ENCODE data around the gene GLB1L2. TPM values are rescaled to one million over a fixed set of nuclear protein-coding genes. Genes with fewer than 3 reads are reported as not detected.

Gene GLB1L2
- total RNA-seq, 4 donors from 2014 or later, result 7.1 to 13.1 (median 10.5) TPM

GRCh38 chr11:134349802-134350355, 18.1 kb downstream of the GLB1L2 start:
- DNase-seq (ENCODE audit: extremely low spot score), result no peak
- Histone ChIP-seq H3K36me3 (no peaks in the 10 kb centered on the region), H3K4me3 (no peak overlapping the region), H3K27me3 (no peaks in the 10 kb centered on the region), H3K9me3 (no peaks in the 10 kb centered on the region), H3K27ac (replicated peaks in 1 of 4) (no peak overlapping the region), H3K4me1 (no peaks in the 10 kb centered on the region)
- 86% methylated on average over 10 of the region's 10 CpGs for WGBS
- TF ChIP-seq CTCF (IDR thresholded peaks at IDR 0.05) (no peak), EP300 (IDR thresholded peaks at IDR 0.05) (no peak), POLR2A (IDR thresholded peaks at IDR 0.05; ENCODE audit: low read depth) (no peak), POLR2AphosphoS5 (IDR thresholded peaks at IDR 0.05) (no peak)
- intact Hi-C loops (cut with DNase I), result no loop called here

GRCh38 chr11:134350381-134350780, 18.6 kb downstream of the GLB1L2 start:
- H3K4me1 ChIP-seq, result no peaks in the 10 kb centered on the region
- no peak overlapping the region for H3K4me3 ChIP-seq
- no peaks in the 10 kb centered on the region for H3K9me3 ChIP-seq
- no peaks in the 10 kb centered on the region for H3K27me3 ChIP-seq
- DNase-seq (ENCODE audit: extremely low spot score), result no peak
- WGBS, result 90% methylated on average over 9 of the region's 9 CpGs
- no peak overlapping the region for H3K27ac ChIP-seq (replicated peaks in 1 of 4)
- H3K36me3 ChIP-seq, result no peaks in the 10 kb centered on the region
- TF ChIP-seq EP300 (IDR thresholded peaks at IDR 0.05) (no peak), CTCF (IDR thresholded peaks at IDR 0.05) (no peak), POLR2AphosphoS5 (IDR thresholded peaks at IDR 0.05) (no peak), POLR2A (IDR thresholded peaks at IDR 0.05; ENCODE audit: low read depth) (no peak)
- intact Hi-C loops (cut with DNase I), result no loop called here

- WGBS, result 84% methylated on average over 2 of the region's 2 CpGs
- Histone ChIP-seq H3K27ac (replicated peaks in 1 of 4) (no peak overlapping the region), H3K4me1 (no peaks in the 10 kb centered on the region), H3K27me3 (no peaks in the 10 kb centered on the region), H3K4me3 (no peak overlapping the region), H3K36me3 (no peaks in the 10 kb centered on the region), H3K9me3 (no peaks in the 10 kb centered on the region)
- intact Hi-C loops (cut with DNase I), result no loop called here
- TF ChIP-seq CTCF (IDR thresholded peaks at IDR 0.05), result no peak
- no peak for TF ChIP-seq POLR2A (IDR thresholded peaks at IDR 0.05; ENCODE audit: low read depth)
- DNase-seq (ENCODE audit: extremely low spot score), result no peak
Observed at GRCh38 chr11:134352111-134352510, 20.3 kb downstream of the GLB1L2 start.

GRCh38 chr11:134355136-134355535, 23.3 kb downstream of the GLB1L2 start:
- Histone ChIP-seq H3K4me3 (no peak overlapping the region), H3K4me1 (peaks cover 0 to 2% (median under 1%) of the 10 kb centered on the region in 4 donors), H3K9me3 (no peaks in the 10 kb centered on the region), H3K27me3 (no peaks in the 10 kb centered on the region), H3K36me3 (no peaks in the 10 kb centered on the region), H3K27ac (replicated peaks in 1 of 4) (no peak overlapping the region)
- DNase-seq (ENCODE audit: extremely low spot score), result no peak
- TF ChIP-seq POLR2AphosphoS5 (IDR thresholded peaks at IDR 0.05) (no peak), EP300 (IDR thresholded peaks at IDR 0.05) (no peak)
- intact Hi-C loops (cut with DNase I), result no loop called here
- 57% methylated on average over 2 of the region's 2 CpGs for WGBS

- Histone ChIP-seq H3K4me1 (peaks cover 0 to 6% (median 3%) of the 10 kb centered on the region in 4 donors), H3K4me3 (no peak overlapping the region), H3K27ac (replicated peaks in 1 of 4) (no peak overlapping the region), H3K9me3 (no peaks in the 10 kb centered on the region), H3K27me3 (no peaks in the 10 kb centered on the region), H3K36me3 (no peaks in the 10 kb centered on the region)
- TF ChIP-seq POLR2AphosphoS5 (IDR thresholded peaks at IDR 0.05) (no peak), CTCF (IDR thresholded peaks at IDR 0.05) (no peak), POLR2A (IDR thresholded peaks at IDR 0.05; ENCODE audit: low read depth) (no peak), EP300 (IDR thresholded peaks at IDR 0.05) (no peak)
- intact Hi-C loops (cut with DNase I), result no loop called here
- WGBS, result 88% methylated on average over 5 of the region's 5 CpGs
- DNase-seq (ENCODE audit: extremely low spot score), result no peak
Observed at GRCh38 chr11:134355656-134356055, 23.9 kb downstream of the GLB1L2 start.

Data from esophagus muscularis mucosa (tissue), 4 donors.